ENCODE results near the gene IFITM10. TPM values are rescaled to one million over a fixed set of nuclear protein-coding genes. Genes with fewer than 3 reads are reported as not detected.

IFITM10 gene
- total RNA-seq, 4 donors from 2014 or later = 0.88 to 5.0 (median 3.4) TPM

DNA sequence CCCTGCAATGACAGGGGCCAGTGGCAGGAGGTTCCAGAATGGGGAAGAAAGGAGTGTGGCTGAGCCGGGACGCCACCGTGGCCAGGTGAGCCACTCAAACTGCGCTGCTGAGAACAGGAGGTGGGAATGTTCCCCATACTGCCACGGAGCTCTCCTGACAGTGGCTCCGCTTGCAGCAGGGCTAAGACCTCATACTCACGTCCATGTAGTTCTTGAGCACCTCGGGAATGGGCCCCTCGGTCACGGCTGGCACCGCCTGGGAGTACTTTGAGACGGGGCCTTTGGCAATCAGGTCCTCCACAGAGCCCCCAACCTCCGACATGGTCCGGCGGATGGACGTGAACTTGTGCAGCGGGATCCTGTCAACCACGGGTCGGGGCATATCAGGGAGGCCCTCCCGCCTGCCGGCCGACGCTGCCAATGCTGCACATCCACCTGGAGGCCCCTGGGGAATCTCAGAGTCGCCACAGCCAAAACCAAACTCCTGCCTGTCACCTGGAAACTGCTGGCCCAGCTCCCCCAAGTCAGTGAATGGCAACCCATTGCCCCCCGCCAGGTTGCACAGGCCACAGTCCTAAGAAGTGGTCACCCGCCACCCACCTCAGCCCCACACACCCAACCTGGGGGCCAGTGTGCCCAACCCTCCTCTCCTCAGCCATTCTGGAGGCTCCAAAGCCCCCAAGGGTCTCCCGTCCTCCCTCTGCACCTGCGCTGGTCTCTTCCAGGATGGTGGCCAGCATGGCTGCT is 10.9 kb upstream of the IFITM10 start:
- H3K4me3 ChIP-seq = peak overlapping the region in 3 of 4 donors; percentile 83 to 92 (median 90)
- H3K36me3 ChIP-seq = peaks cover 0 to 55% (median 3%) of the 10 kb centered on the region in 3 donors
- peaks cover 4 to 72% (median 64%) of the 10 kb centered on the region in 4 donors for H3K4me1 ChIP-seq
- DNase-seq = no peak
- no peak for TF ChIP-seq POLR2A (IDR thresholded peaks at IDR 0.05)
- TF ChIP-seq, protein P1, sequence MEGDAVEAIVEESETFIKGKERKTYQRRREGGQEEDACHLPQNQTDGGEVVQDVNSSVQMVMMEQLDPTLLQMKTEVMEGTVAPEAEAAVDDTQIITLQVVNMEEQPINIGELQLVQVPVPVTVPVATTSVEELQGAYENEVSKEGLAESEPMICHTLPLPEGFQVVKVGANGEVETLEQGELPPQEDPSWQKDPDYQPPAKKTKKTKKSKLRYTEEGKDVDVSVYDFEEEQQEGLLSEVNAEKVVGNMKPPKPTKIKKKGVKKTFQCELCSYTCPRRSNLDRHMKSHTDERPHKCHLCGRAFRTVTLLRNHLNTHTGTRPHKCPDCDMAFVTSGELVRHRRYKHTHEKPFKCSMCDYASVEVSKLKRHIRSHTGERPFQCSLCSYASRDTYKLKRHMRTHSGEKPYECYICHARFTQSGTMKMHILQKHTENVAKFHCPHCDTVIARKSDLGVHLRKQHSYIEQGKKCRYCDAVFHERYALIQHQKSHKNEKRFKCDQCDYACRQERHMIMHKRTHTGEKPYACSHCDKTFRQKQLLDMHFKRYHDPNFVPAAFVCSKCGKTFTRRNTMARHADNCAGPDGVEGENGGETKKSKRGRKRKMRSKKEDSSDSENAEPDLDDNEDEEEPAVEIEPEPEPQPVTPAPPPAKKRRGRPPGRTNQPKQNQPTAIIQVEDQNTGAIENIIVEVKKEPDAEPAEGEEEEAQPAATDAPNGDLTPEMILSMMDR (IDR thresholded peaks at IDR 0.05) = no peak
- peak overlapping the region; percentile 89 to 98 (median 96) for H3K27ac ChIP-seq
- no peaks in the 10 kb centered on the region for H3K9me3 ChIP-seq
- no peaks in the 10 kb centered on the region for H3K27me3 ChIP-seq

DNA sequence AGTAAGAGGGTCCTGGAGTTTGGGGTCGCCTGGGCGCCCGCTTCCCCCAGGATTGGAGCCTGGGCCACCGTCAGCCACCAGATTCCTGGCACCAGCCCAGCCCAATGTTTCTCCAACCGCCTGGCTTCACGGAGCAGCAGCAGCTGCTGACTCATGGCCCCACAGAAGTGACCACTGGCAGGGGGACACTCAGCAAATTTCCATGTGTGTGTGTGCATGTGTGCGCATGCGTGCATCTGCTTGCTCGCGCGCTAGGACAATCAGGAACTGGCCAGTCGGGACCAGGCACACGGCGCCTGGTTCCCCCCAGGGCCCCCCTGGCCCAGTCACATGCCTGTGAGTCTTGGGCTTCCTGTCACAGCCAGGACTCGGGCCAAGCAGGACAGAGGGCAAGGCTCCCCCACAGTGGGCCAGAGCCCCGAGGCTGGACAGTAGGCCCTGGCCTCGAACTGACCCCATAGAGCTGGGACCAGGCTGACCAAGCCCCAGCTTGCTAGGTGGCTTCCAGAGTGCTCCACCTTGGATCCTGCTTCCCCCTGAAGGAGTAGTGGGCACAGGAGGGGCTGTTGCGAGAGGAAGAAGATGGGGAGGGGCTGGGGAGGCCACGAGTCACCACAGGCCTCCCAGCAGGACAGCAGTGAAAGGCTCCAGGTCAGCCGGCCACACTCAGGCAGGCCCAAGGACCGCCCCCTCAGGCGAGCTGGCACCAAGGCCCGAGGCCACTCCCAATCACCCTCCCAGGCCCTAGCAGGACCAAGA is 10.1 kb upstream of the IFITM10 start:
- Histone ChIP-seq H3K27ac (peak overlapping the region; percentile 77 to 98 (median 92)), H3K4me3 (peak overlapping the region in 2 of 4 donors; percentile 21 to 90), H3K4me1 (peaks cover 4 to 76% (median 69%) of the 10 kb centered on the region in 4 donors), H3K9me3 (no peaks in the 10 kb centered on the region), H3K27me3 (no peaks in the 10 kb centered on the region), H3K36me3 (peaks cover 0 to 62% (median 3%) of the 10 kb centered on the region in 3 donors)
- DNase-seq = peak in 1 of 3 donors; percentile 81
- TF ChIP-seq, protein P1 (IDR thresholded peaks at IDR 0.05) = no peak
- TF ChIP-seq POLR2A (IDR thresholded peaks at IDR 0.05) = peak in 1 of 2 donors; percentile 12

DNA sequence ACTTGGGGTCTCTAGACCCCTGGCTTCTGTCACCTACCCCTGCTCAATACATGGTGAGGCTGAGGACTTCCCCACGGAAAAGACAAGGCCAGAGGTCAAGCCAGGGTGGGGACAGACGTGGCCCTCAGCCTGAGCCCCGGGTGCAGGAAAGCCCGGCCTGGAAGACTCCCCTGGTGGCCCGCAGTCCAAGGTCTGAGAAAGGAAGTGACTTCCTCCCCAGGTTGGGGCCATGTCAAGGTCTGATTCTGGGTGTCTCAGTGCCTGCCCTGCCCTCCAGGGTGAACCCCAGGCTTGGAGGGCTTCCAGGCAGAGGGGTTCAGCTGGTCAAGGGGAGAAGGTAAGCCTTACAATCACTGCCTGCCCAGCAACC is 9.4 kb upstream of the IFITM10 start:
- Histone ChIP-seq H3K27ac (peak overlapping the region; percentile 68 to 98 (median 83)), H3K9me3 (no peaks in the 10 kb centered on the region), H3K4me3 (peak overlapping the region in 2 of 4 donors; percentile 21 to 90), H3K4me1 (peaks cover 4 to 76% (median 72%) of the 10 kb centered on the region in 4 donors), H3K36me3 (peaks cover 0 to 69% (median 3%) of the 10 kb centered on the region in 3 donors), H3K27me3 (no peaks in the 10 kb centered on the region)
- TF ChIP-seq POLR2A (IDR thresholded peaks at IDR 0.05) = no peak
- TF ChIP-seq, protein P1 (IDR thresholded peaks at IDR 0.05) = no peak
- no peak for DNase-seq

DNA sequence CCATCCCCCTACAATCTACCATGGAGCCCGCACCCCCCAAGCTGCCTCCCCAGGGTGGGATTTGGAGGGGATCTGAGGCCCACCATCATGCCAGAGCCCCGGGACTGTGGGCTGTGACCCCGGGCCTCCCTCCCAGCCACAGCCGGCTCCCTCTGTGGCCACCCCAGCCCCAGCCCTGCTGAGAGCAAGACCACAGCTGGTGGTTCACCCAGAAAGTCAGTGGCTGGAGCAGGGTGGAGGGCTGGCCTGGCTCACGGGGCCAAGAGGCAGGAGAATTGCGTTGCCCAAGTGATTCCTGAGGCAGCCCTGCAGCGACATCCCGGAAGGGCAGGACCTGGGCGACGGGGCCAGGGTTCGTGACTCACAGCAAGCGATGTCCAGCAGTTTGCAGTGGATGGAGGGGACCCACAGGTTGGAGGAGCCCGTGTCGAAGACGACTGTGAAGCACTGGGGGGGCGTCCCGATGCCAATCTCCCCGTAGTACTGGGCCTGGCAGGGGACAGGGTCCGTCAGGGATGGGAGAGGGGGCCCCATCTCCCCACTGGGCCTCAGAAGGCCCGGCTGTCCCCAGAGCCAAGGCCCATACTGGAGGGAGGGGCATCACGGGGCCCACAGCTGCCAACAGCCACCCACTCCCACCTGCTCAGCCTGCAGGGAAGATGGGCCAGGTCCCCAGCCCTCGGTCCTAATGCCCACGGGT is 8.9 kb upstream of the IFITM10 start:
- H3K4me3 ChIP-seq = peak overlapping the region in 2 of 4 donors; percentile 21 to 90
- peaks cover 4 to 73% (median 69%) of the 10 kb centered on the region in 4 donors for H3K4me1 ChIP-seq
- H3K36me3 ChIP-seq = peaks cover 0 to 75% (median 3%) of the 10 kb centered on the region in 3 donors
- H3K9me3 ChIP-seq = no peaks in the 10 kb centered on the region
- TF ChIP-seq POLR2A (IDR thresholded peaks at IDR 0.05) = no peak
- TF ChIP-seq, protein P1 (IDR thresholded peaks at IDR 0.05) = no peak
- peak overlapping the region; percentile 68 to 98 (median 83) for H3K27ac ChIP-seq
- no peaks in the 10 kb centered on the region for H3K27me3 ChIP-seq
- no peak for DNase-seq

DNA sequence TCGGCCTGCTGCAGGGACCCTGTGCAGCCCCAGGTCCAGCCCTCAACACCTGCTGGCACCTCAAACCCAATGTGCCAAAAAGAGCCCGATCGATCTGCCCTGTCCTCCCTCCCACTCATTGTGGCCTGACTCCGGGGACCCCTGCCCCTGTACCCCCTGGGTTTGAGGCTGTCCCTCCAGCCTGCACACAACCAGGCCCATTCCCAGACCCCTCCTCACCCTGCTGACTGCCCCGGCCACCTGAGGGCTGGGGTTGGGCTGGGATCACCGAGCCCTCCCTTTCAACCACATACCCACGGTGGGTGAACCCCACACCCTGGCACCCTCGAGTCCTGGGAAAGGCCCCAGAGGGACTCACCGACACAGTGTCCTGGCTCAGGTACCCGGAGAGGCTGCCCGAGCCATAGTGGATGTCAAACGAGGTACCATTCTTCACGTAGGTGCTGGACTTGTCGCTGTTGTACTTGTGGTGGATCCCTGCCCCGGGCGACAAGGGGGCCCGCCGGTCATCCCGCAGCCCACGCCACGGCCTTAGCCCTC is 8.3 kb upstream of the IFITM10 start:
- no peaks in the 10 kb centered on the region for H3K9me3 ChIP-seq
- TF ChIP-seq, protein P1 (IDR thresholded peaks at IDR 0.05) = no peak
- no peak for TF ChIP-seq POLR2A (IDR thresholded peaks at IDR 0.05)
- peaks cover 4 to 71% (median 66%) of the 10 kb centered on the region in 4 donors for H3K4me1 ChIP-seq
- H3K27ac ChIP-seq = peak overlapping the region; percentile 52 to 77 (median 70)
- no peaks in the 10 kb centered on the region for H3K27me3 ChIP-seq
- peak overlapping the region in 3 of 4 donors; percentile 12 to 26 (median 16) for H3K4me3 ChIP-seq
- peaks cover 0 to 81% (median 3%) of the 10 kb centered on the region in 3 donors for H3K36me3 ChIP-seq
- no peak for DNase-seq
